WTC11 (cell line): ENCODE measurements around the gene PCLAF. TPM values are rescaled to one million over a fixed set of nuclear protein-coding genes. Genes with fewer than 3 reads are reported as not detected.

ENCODE experiments used
- ATAC-seq: fragments of 200-7000 bp; cut with Tn5 transposase; 2 replicates; pipeline ENCODE4 v1.10.0; 2021; ENCODE audit warnings: mild to moderate bottlenecking, moderate library complexity
- CTCF ChIA-PET: fragments of 300-600 bp; sonication (Branson Sonifier 250); formaldehyde crosslinking; loops from one replicate; lab custom pipeline; 2021; ENCODE audit warnings: antibody characterized with exemption; lab: Charles Lee
- POLR2A ChIA-PET: fragments of 350-600 bp; sonication (Branson Sonifier 250); formaldehyde crosslinking; loops from one replicate; lab custom pipeline; 2021; ENCODE audit warnings: antibody characterized with exemption; lab: Charles Lee
- DNase-seq: peaks from one replicate; pipeline ENCODE4 v3.0.0; 2021; ENCODE audit warnings: low spot score
- H3K27ac Mint-ChIP-seq: 2 replicates; pipeline ENCODE4 v1.8.0; 2021; ENCODE audit warnings: mixed read lengths
- H3K27me3 Mint-ChIP-seq: 2 replicates; pipeline ENCODE4 v1.8.0; 2021; ENCODE audit warnings: low read depth, mild to moderate bottlenecking, moderate library complexity, mixed read lengths
- H3K36me3 Mint-ChIP-seq: 2 replicates; pipeline ENCODE4 v1.8.0; 2021; ENCODE audit warnings: mixed read lengths
- H3K4me1 Mint-ChIP-seq: 2 replicates; pipeline ENCODE4 v1.8.0; 2022; ENCODE audit warnings: mixed read lengths
- H3K4me3 Mint-ChIP-seq: 2 replicates; pipeline ENCODE4 v1.8.0; 2021; ENCODE audit warnings: mild to moderate bottlenecking, moderate library complexity, mixed read lengths
- H3K9me3 Mint-ChIP-seq: 2 replicates; pipeline ENCODE4 v1.8.0; 2021; ENCODE audit warnings: mixed read lengths
- AR ChIP-seq: fragments of 250-450 bp; sonication (Bioruptor Pico); IDR thresholded peaks from 2 replicates; pipeline ENCODE4 v1.9.0; 2021; ENCODE audit warnings: mild to moderate bottlenecking
- CREB1 ChIP-seq: sonication (generic); formaldehyde crosslinking; IDR thresholded peaks from 2 replicates; pipeline ENCODE4 v1.8.0; 2023; ENCODE audit warnings: mild to moderate bottlenecking, missing genetic modification reagents
- E2F1 ChIP-seq: sonication (generic); formaldehyde crosslinking; IDR thresholded peaks from 2 replicates; pipeline ENCODE4 v1.8.0; 2022; ENCODE audit warnings: mild to moderate bottlenecking, missing genetic modification reagents
- FOXJ3 ChIP-seq: sonication (generic); formaldehyde crosslinking; IDR thresholded peaks from 2 replicates; pipeline ENCODE4 v1.9.0; 2021; ENCODE audit warnings: missing genetic modification reagents, mild to moderate bottlenecking, borderline replicate concordance
- GRHL2 ChIP-seq: fragments of 250-450 bp; sonication (Bioruptor Pico); IDR thresholded peaks from 2 replicates; pipeline ENCODE4 v1.8.0; 2022; ENCODE audit warnings: mild to moderate bottlenecking, moderate library complexity; ENCODE audit not compliant: insufficient replicate concordance, severe bottlenecking
- HMGXB4 ChIP-seq: sonication (generic); formaldehyde crosslinking; IDR thresholded peaks from 2 replicates; pipeline ENCODE4 v1.8.1; 2023; ENCODE audit warnings: mild to moderate bottlenecking, moderate library complexity, missing genetic modification reagents
- MYBL2 ChIP-seq: sonication (generic); formaldehyde crosslinking; IDR thresholded peaks from 2 replicates; pipeline ENCODE4 v1.8.1; 2023; ENCODE audit warnings: mild to moderate bottlenecking, moderate library complexity, missing genetic modification reagents
- NR1H2 ChIP-seq: sonication (generic); formaldehyde crosslinking; IDR thresholded peaks from 2 replicates; pipeline ENCODE4 v1.9.0; 2021; ENCODE audit warnings: mild to moderate bottlenecking, moderate library complexity, missing genetic modification reagents
- RORB ChIP-seq: fragments of 250-450 bp; sonication (Bioruptor Pico); IDR thresholded peaks from 2 replicates; pipeline ENCODE4 v1.9.0; 2021; ENCODE audit warnings: mild to moderate bottlenecking
- TCF7 ChIP-seq: sonication (generic); formaldehyde crosslinking; IDR thresholded peaks from 2 replicates; pipeline ENCODE4 v1.8.0; 2022; ENCODE audit warnings: mild to moderate bottlenecking, low read depth, missing genetic modification reagents, moderate library complexity
- TEAD1 ChIP-seq: sonication (generic); formaldehyde crosslinking; IDR thresholded peaks from 2 replicates; pipeline ENCODE4 v1.8.0; 2022; ENCODE audit warnings: mild to moderate bottlenecking, missing genetic modification reagents
- ZBTB21 ChIP-seq: sonication (generic); formaldehyde crosslinking; IDR thresholded peaks from 2 replicates; pipeline ENCODE4 v1.8.1; 2023; ENCODE audit warnings: mild to moderate bottlenecking, missing genetic modification reagents, borderline replicate concordance
- ZNF219 ChIP-seq: sonication (generic); formaldehyde crosslinking; IDR thresholded peaks from 2 replicates; pipeline ENCODE4 v1.8.0; 2023; ENCODE audit warnings: missing genetic modification reagents, mild to moderate bottlenecking, borderline replicate concordance
- ZNF396 ChIP-seq: fragments of 250-450 bp; sonication (Bioruptor Pico); IDR thresholded peaks from 2 replicates; pipeline ENCODE4 v1.8.0; 2021; ENCODE audit warnings: mild to moderate bottlenecking, moderate library complexity, borderline replicate concordance
- ZNF416 ChIP-seq: fragments of 250-450 bp; sonication (Bioruptor Pico); IDR thresholded peaks from 2 replicates; pipeline ENCODE4 v1.9.0; 2021; ENCODE audit warnings: mild to moderate bottlenecking, inconsistent platforms
- ZNF512 ChIP-seq: sonication (generic); formaldehyde crosslinking; IDR thresholded peaks from 2 replicates; pipeline ENCODE4 v1.8.1; 2022; ENCODE audit warnings: missing genetic modification reagents, borderline replicate concordance
- total RNA-seq: library from RNA; stranded (reverse); gene quantifications from 3 replicates; pipeline ENCODE4 v1.2.3, GENCODE V29; 2021
- TF ChIP-seq, protein P1 (sequence below): fragments of 250-450 bp; sonication (Bioruptor Pico); IDR thresholded peaks from 2 replicates; pipeline ENCODE4 v1.8.0; 2021; ENCODE audit warnings: mild to moderate bottlenecking
- TF ChIP-seq, protein P2 (sequence below): sonication (generic); formaldehyde crosslinking; IDR thresholded peaks from 2 replicates; pipeline ENCODE4 v1.8.1; 2023; ENCODE audit warnings: mild to moderate bottlenecking, missing genetic modification reagents, borderline replicate concordance
- TF ChIP-seq, protein P3 (sequence below): sonication (generic); formaldehyde crosslinking; IDR thresholded peaks from 2 replicates; pipeline ENCODE4 v1.8.0; 2022; ENCODE audit warnings: mild to moderate bottlenecking, missing genetic modification reagents

The PCLAF gene
- total RNA-seq, 1 experiment from 2014 or later, result 27.2 TPM

- no peak for TF ChIP-seq E2F1 (CRISPR knock-in tag)
Observed at GRCh38 chr15:64430000-64430735, 48.9 kb upstream of the PCLAF start (continued).

DNA sequence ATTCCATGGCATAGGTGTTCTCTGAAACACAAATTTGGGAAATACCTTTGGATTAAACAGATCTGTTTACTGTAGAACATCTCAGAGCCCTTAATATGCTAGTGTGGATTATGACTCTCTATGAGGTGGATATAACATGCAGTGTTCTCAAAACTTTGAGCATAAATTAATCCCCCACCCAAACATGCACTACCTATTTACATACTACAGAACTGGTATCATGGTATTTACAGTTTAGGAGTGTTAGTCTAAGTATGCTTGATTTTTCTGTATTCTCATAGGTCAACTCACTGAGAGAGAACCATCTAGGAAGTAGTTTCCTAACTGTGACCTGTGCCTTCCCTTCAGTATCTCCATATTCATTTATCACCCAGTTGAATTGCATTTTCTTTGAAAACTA lies 48.2 kb upstream of the PCLAF start:
- Mint-ChIP-seq H3K4me3 (no peak overlapping the region), H3K4me1 (peaks cover 20% of the 10 kb centered on the region), H3K27ac (no peak overlapping the region), H3K9me3 (no peaks in the 10 kb centered on the region), H3K27me3 (peaks cover 61% of the 10 kb centered on the region), H3K36me3 (peaks cover 8% of the 10 kb centered on the region; the same call in 1 of the 2 replicates)
- no peak for TF ChIP-seq GRHL2
- no peak for TF ChIP-seq RORB
- TF ChIP-seq, protein P1, sequence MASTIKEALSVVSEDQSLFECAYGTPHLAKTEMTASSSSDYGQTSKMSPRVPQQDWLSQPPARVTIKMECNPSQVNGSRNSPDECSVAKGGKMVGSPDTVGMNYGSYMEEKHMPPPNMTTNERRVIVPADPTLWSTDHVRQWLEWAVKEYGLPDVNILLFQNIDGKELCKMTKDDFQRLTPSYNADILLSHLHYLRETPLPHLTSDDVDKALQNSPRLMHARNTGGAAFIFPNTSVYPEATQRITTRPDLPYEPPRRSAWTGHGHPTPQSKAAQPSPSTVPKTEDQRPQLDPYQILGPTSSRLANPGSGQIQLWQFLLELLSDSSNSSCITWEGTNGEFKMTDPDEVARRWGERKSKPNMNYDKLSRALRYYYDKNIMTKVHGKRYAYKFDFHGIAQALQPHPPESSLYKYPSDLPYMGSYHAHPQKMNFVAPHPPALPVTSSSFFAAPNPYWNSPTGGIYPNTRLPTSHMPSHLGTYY (CRISPR knock-in tag), result no peak
- no peak for TF ChIP-seq ZBTB21 (CRISPR knock-in tag)
- no peak for TF ChIP-seq TCF7 (CRISPR knock-in tag)
- TF ChIP-seq, protein P2, sequence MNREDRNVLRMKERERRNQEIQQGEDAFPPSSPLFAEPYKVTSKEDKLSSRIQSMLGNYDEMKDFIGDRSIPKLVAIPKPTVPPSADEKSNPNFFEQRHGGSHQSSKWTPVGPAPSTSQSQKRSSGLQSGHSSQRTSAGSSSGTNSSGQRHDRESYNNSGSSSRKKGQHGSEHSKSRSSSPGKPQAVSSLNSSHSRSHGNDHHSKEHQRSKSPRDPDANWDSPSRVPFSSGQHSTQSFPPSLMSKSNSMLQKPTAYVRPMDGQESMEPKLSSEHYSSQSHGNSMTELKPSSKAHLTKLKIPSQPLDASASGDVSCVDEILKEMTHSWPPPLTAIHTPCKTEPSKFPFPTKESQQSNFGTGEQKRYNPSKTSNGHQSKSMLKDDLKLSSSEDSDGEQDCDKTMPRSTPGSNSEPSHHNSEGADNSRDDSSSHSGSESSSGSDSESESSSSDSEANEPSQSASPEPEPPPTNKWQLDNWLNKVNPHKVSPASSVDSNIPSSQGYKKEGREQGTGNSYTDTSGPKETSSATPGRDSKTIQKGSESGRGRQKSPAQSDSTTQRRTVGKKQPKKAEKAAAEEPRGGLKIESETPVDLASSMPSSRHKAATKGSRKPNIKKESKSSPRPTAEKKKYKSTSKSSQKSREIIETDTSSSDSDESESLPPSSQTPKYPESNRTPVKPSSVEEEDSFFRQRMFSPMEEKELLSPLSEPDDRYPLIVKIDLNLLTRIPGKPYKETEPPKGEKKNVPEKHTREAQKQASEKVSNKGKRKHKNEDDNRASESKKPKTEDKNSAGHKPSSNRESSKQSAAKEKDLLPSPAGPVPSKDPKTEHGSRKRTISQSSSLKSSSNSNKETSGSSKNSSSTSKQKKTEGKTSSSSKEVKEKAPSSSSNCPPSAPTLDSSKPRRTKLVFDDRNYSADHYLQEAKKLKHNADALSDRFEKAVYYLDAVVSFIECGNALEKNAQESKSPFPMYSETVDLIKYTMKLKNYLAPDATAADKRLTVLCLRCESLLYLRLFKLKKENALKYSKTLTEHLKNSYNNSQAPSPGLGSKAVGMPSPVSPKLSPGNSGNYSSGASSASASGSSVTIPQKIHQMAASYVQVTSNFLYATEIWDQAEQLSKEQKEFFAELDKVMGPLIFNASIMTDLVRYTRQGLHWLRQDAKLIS (CRISPR knock-in tag), result no peak
- TF ChIP-seq CREB1, result no peak
- TF ChIP-seq ZNF219, result no peak
- TF ChIP-seq ZNF416 (CRISPR knock-in tag), result no peak
- ATAC-seq (no peak), DNase-seq (no peak)
- CTCF ChIA-PET, result interaction anchor here (1.0 to 1.7 kb wide), 2 partner anchors 31 to 224 kb away, joined by 3 to 4 read pairs; partner anchors contain the start of gene ZNF609
- POLR2A ChIA-PET, result no interaction called here

- TF ChIP-seq HMGXB4 (no peak), NR1H2 (CRISPR knock-in tag) (no peak), AR (CRISPR knock-in tag) (no peak), FOXJ3 (CRISPR knock-in tag) (no peak), ZNF396 (CRISPR knock-in tag) (no peak), TEAD1 (CRISPR knock-in tag) (no peak), MYBL2 (CRISPR knock-in tag) (no peak), ZNF512 (CRISPR knock-in tag) (no peak)
- TF ChIP-seq, protein P3, sequence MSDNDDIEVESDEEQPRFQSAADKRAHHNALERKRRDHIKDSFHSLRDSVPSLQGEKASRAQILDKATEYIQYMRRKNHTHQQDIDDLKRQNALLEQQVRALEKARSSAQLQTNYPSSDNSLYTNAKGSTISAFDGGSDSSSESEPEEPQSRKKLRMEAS (CRISPR knock-in tag), result no peak
- Mint-ChIP-seq H3K4me1 (peaks cover 20% of the 10 kb centered on the region), H3K36me3 (peaks cover 13% of the 10 kb centered on the region; the same call in 1 of the 2 replicates), H3K4me3 (no peak overlapping the region), H3K27ac (no peak overlapping the region), H3K27me3 (peaks cover 50% of the 10 kb centered on the region), H3K9me3 (no peaks in the 10 kb centered on the region)
- ChIA-PET CTCF (interaction anchor here (0.5 to 2.3 kb wide), 3 partner anchors 223 to 263 kb away, joined by 4 to 11 read pairs (median 5); no protein-coding TSS in a partner anchor), POLR2A (no interaction called here)
- peak; percentile 38; the same call in 1 of the 2 replicates for ATAC-seq
- DNase-seq, result no peak
Observed at GRCh38 chr15:64426845-64427465, 45.7 kb upstream of the PCLAF start.
